Middle frontal gyrus (tissue), 1 donor: ENCODE results near the gene RGS1.

Experiments used
- DNase-seq: peaks from one replicate; pipeline ENCODE4 v3.0.0-alpha.2; 2015; ENCODE audit warnings: low spot score; ENCODE audit errors: extremely low spot score

The RGS1 gene

GRCh38 chr1:192553741-192554140 lies 21.8 kb upstream of the RGS1 start:
- DNase-seq = no peak

- no peak for DNase-seq
Measured at GRCh38 chr1:192554904-192555303, 20.7 kb upstream of the RGS1 start.

GRCh38 chr1:192555399-192555798 lies 20.2 kb upstream of the RGS1 start:
- no peak for DNase-seq

GRCh38 chr1:192557841-192558595 lies 17.6 kb upstream of the RGS1 start:
- DNase-seq = no peak

GRCh38 chr1:192559115-192560006 lies 16.2 kb upstream of the RGS1 start:
- DNase-seq = no peak

GRCh38 chr1:192561301-192561700 lies 14.3 kb upstream of the RGS1 start:
- no peak for DNase-seq

GRCh38 chr1:192563129-192563528 lies 12.4 kb upstream of the RGS1 start:
- DNase-seq = no peak

- DNase-seq = no peak
Measured at GRCh38 chr1:192564099-192564498, 11.5 kb upstream of the RGS1 start.

GRCh38 chr1:192565946-192566345 lies 9.6 kb upstream of the RGS1 start:
- DNase-seq = no peak

- DNase-seq = no peak
Measured at GRCh38 chr1:192566657-192567056, 8.9 kb upstream of the RGS1 start.

- DNase-seq = no peak
Measured at GRCh38 chr1:192568063-192568462, 7.5 kb upstream of the RGS1 start.

GRCh38 chr1:192571668-192572067 lies 3.9 kb upstream of the RGS1 start:
- DNase-seq = no peak

GRCh38 chr1:192573499-192573898 lies 2.1 kb upstream of the RGS1 start:
- no peak for DNase-seq

- no peak for DNase-seq
Measured at GRCh38 chr1:192574073-192574472, 1.5 kb upstream of the RGS1 start.

GRCh38 chr1:192576190-192577144 lies 894 bp downstream of the RGS1 start:
- DNase-seq = no peak

- no peak for DNase-seq
Measured at GRCh38 chr1:192577145-192578140, 1.9 kb downstream of the RGS1 start.

- DNase-seq = no peak
Measured at GRCh38 chr1:192578144-192578909, 2.8 kb downstream of the RGS1 start.

- no peak for DNase-seq
Measured at GRCh38 chr1:192579010-192579738, 3.6 kb downstream of the RGS1 start.
